Stimulated activated CD8-positive, alpha-beta memory T cell treated with anti-CD3 and anti-CD28 coated beads, Interleukin-7, amount 100 ng/mL, for 1 hour (primary cell): Measurements from ENCODE around the gene SLC2A4RG.
A peak's percentile ranks its signal among the peaks of the same experiment; 100 is the strongest.

Source experiments
- DNase-seq, 2 donors: peaks; one replicate each; pipeline ENCODE4 v3.0.0-alpha.2; 2020; ENCODE audit warnings: low read depth in 2 of 2

Gene SLC2A4RG

GRCh38 chr20:63740627-63741353, 1.2 kb downstream of the SLC2A4RG start:
- DNase-seq: no peak

DNA sequence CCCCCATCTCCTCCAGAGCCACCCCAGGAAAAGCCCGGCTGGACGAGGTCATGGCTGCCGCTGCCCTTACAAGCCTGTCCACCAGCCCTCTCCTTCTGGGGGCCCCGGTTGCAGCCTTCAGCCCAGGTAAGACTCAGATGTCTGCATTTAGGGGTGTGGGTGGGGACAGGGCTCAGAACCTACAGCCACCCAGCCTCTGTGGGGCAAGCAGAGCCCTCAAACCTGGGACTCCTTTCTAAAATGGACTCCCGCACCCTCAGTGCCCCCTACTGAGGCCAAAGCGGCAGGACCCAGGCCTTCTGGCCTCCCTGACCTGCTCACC, 1.7 kb downstream of the SLC2A4RG start:
- no peak for DNase-seq

DNA sequence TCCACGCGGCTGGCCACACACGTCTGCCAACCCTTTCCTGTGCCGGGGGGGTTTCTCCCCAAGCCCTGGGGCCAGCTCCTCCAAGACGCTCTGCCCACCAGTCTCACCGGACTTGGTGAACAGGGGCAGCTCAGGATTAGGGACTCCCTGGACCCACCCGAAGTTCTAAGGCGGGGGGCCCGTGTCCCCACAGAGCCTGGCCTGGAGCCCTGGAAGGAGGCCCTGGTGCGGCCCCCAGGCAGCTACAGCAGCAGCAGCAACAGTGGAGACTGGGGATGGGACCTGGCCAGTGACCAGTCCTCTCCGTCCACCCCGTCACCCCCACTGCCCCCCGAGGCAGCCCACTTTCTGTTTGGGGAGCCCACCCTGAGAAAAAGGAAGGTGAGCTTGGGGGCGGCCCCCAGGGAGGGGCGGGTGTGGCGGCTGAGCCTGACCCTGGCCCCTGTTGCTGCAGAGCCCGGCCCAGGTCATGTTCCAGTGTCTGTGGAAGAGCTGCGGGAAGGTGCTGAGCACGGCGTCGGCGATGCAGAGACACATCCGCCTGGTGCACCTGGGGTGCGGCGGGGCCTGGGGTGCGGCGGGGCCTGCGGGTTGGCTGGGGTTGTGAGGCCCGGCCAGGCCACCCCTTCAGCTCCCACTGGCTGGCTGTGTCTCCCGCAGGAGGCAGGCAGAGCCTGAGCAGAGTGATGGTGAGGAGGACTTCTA, 2.3 kb downstream of the SLC2A4RG start:
- DNase-seq: no peak

- DNase-seq: no peak
Observed at GRCh38 chr20:63742381-63743024, 2.9 kb downstream of the SLC2A4RG start.

DNA sequence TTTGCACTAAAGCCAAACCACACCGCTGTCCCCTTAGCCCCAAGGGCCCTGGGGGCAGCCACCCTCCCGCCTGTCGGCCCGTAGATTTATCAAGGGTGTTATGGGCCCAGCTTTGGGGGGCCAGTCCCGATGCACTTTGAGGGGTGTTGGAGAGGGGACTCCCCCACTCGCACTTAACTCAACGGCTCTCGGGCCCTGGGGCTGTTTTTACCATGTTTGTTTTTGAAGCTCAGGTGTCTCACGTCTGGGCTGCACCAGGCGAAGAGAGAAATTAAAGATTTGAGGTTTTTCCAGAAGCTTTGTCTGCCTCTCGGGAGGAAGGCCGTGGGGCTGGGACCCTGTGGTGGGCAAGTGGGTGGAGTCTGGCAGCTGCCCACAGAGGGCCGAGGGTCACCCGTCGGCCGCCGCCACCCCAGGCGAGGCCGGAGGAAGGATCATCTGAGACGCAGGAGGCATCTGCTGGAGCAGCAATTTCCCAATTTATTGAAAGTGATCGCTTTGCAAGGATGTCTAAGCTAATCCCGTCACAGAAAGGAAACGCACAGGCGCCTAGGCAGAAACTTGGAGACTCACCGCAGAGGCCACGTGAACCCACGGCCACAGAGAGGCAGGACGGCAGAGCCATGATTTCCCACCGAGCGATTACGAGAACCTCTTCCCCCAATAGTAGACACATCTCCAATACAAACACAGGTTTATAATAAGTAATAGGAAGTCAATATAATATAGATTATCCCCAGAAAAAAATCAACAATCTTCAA, 3.8 kb downstream of the SLC2A4RG start:
- DNase-seq: no peak

- DNase-seq: no peak
Observed at GRCh38 chr20:63744158-63744557, 4.6 kb downstream of the SLC2A4RG start.

DNA sequence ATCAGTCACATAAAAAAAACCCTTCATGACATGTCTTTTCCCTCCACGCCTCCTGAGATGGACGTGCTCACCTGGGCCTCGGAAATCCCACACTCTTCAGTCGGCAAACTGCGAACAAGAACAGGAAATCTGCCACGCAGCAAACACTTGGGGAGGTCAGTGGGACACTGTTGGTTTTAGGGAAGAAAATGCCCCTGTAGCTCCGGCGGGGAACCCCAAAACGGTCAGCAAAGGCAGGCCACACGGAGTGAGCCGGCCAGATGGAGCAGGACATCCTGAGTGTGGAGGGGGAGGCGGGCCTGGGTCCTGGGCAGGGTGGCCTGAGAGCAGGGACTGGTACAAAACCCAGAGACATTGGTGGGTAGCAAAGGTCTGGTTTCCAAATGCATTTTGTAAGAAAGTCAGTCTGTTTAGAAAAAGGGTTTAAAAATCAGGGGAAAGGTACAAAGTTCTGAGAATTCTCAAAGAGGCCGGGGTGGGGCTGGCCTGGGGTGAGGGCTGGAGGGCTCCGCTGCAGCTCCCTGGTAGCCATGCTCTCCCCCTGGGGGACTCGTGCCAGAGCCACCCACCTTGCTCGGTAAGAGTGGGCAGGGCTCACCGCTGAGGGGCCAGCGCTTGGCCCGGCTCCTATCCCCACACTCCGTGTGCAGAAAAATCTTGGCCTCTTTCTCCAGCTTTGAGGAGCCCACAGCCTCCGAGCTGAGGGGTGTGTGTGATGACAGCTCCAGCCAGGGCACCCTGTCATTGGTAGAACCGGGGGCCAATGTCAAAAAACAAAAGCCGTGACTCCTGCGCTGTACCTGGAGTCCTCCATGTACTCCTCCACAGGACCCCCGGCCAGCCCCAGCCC, 5.2 kb downstream of the SLC2A4RG start:
- DNase-seq: no peak

- DNase-seq: no peak
Observed at GRCh38 chr20:63745424-63745805, 5.8 kb downstream of the SLC2A4RG start.

DNA sequence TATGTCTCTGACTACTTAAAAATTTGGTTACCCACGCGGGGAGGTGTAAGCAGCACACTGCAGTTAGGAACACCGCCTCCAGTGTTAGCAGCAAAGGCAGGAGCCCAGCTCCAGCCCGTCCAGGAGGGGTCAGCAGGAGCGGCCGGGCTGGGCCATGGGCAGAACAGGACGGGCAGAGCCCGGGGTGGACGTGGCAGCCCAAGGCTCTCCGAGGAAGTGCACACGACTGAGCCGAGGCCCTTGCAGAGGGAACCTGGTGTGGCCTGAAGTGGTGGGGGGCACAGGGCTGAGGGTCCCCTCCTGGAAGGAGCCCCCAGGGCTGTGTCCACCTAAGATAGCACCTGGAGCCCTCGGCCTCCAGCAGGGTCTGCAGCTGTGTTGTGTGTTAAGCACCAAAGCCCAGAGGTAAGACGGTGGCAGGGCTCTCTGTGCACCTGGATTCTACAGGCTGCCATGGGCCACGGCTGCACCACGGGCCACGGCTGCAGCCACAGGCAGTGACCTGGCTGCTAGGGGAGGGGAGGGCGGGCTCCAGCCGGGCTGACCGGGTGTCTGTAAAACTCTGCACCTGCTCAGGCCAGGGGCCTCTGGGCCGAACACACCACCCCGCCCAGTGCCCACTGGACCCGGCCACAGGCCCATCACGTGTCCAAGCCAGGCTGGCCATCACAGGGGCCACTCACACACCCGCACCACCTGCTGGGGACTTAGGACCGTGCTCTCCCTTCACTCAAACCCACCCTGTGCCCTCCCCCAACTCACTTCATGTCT, 6.6 kb downstream of the SLC2A4RG start:
- no peak for DNase-seq

DNA sequence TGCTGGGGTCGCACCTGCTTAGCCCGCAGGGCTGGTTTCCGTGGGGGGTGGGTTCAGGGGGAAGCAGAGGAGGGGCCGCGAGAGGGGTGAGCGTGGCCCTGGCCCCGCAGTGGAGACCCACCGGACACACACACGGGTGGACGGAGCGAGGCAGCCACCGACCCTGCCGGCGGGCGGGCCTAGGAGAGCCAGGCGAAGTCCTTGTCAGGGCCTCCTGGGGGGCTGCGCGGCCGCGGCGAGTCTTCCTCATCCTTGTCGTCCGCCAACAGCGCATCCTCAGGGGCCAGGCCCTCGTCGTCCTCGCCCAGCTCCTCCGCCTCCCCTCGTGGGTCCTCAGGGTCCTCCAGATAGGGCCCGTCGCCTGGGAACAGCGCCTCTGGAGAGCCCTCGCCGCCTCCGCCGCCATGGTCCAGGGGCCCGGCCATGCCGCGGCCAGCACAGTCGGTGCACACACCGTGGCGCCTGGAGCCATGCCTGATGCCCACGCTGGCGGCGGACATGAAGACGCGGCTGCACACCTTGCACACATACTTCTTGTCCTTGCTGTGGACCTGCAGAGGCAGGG, 7.3 kb downstream of the SLC2A4RG start:
- DNase-seq: no peak

- DNase-seq: no peak
Observed at GRCh38 chr20:63747622-63748069, 8.1 kb downstream of the SLC2A4RG start.

DNA sequence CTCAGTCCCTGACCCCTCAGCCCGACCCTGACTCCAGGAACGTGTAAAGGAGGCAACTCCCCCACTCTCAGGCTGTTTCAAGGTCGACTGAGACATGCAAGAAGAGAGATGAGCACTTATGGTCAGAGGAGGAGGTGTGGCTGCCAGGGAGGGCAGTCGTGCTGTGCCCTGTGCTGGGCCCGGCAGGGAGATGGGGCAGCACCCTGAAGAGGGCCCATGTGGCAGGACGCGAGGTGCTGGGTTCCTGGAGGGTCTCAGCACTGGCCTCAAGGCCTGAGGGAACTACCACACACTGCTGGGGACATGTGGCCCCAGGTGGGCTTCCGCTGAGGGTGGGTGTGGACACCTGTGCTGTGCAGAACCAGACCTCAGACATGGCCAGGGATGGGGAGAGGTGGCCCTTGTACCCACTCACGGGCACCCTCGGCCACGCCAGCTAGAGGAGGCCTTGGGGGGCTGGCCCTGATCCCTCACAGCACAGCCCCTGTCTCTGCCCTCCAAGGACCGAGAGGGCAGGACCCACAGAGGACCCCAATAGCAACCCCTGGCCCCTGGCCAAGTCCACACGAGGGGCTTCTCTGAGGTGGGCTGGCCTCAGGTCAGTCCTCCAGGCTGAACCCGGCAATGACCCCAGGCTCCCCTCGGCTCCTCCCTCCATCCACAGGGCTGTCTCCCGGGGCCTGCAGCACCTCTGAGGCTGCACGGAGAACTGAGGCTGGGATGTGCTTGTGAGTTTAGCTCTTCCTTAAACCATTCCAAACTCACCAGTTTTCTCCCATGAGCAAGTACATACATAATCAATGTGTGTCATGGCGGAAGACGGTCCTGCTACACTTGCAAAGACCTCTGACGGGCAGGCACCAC, 8.7 kb downstream of the SLC2A4RG start:
- DNase-seq: no peak

- DNase-seq: no peak
Observed at GRCh38 chr20:63748934-63749270, 9.3 kb downstream of the SLC2A4RG start.

DNA sequence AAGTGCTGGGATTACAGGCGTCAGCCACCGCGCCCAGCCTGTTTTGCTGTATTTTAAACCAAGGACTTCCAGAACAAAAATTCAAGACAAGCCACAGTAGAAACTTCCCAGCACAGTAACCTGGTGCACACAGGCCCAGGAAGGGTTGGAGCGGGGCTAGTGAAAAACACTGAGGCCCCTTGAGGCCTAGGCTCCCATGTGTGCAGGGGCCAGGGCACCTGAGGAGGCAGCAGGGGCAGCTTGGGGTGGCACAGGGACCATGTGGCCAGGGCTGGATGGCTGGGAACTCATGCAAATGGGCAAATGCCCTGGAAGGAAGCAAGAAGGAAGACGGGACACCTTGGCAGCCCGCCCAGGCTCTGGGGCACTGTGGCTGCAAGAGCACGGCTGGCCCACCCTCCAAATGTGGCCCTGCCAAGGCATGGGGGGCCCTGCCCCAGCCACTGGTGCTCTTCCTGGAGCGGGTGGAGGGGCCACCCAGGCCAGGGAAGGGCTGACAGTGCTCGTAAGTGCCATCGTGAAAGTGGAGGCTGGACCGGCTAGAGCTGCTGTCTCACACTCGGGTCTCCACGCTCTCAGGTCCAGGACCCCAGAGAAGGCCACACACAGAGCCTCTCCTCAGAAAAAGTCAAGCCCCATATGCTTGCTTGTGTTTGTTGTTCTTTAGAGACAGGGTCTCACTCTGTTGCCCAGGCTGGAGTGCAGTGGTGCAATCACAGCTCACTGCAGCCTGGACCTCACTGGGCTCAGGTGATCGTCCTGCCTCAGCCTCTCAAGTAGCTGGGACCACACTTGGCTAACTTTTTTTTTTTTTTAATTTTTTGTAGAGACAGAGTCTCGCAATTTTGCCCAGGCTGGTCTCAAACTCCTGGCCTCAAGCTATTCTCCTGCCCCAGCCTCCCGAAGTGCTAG, 10.3 kb downstream of the SLC2A4RG start:
- no peak for DNase-seq

DNA sequence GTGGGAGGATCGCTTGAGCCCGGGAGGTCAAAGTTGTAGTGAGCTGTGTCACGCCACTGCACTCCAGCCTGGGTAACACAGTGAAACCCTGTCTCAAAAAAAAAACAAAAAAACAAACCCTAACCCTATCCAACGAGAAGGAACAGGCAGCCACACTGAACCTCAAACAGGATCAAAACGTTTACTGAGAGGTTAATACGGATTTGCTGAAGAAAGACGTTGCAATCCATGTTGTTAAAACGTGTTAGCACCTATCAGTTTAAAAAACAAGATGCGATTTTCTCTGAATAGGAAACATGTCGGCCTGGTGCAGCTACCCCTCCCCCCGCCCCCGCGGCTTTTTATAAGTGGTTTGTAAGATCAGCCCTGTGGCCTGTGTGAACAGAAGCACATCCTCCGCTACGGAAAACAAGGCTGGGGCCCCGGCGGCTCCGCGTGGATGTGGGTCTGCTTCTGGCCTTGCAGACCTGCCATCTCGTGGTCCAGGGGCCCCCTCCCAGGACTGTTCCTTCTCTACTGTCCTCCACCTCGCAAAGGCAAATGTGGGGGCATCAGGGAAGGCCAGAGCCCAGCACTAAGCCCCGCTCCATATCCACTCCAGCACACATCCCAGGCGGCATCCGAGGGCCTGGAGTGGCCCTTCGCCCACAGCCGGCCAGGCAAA, 11.4 kb downstream of the SLC2A4RG start:
- DNase-seq: peak in 1 of 2 donors; percentile 39

DNA sequence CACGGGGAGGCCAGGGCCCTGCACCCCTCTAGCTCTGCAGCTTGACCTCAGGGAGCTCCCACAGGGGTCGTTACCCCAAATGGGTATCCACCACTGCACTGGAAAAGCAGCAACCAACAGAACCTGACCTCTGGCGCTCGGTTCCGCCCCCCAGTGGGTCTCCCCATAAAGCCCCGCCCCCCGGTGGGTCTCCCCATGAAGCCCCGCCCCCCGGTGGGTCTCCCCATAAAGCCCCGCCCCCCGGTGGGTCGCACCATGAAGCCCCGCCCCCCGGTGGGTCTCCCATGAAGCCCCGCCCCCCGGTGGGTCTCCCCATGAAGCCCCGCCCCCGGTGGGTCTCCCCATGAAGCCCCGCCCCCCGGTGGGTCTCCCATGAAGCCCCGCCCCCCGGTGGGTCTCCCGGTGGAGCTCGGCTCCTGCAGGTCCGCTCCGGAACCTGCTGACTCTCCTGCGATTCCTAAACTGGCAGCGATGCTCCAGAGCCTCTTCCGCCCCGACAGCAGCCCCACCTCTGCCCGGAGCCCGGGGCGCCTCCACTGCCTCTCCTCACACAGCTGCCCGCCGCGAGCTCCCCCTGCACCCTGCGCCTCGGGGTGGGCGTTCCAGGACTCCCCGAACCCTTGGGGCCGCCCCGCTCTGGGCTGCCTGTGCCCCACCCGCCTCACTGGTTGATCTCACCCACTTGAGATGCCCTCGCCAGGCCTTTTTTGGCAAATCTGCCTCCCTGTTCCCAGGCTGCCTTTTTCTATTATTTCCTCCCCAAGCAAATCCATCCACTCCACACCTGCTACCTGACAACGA, 12.1 kb downstream of the SLC2A4RG start:
- DNase-seq: no peak
